HG02798 (cell line): ENCODE results near the gene KLB.
"Not testable (repeated sequence)": the region's sequence is repeated elsewhere in the genome, so short reads cannot be mapped to it uniquely, and the experiment has no call there.

Experiments
- ATAC-seq: cut with Tn5 transposase; IDR thresholded peaks from one replicate; pipeline ENCODE4 v1.9.1; 2021; ENCODE audit warnings: mild to moderate bottlenecking; ENCODE audit not compliant: unreplicated experiment, poor library complexity

Gene KLB

GRCh38 chr4:39425297-39425696, 18.6 kb downstream of the KLB start:
- not testable (repeated sequence) for ATAC-seq

GRCh38 chr4:39426728-39427127, 20.0 kb downstream of the KLB start:
- no peak for ATAC-seq

GRCh38 chr4:39427520-39428114, 20.9 kb downstream of the KLB start:
- no peak for ATAC-seq

- ATAC-seq, result no peak
Measured at GRCh38 chr4:39429476-39430334, 23.0 kb downstream of the KLB start.

GRCh38 chr4:39433878-39434492, 27.3 kb downstream of the KLB start:
- no peak for ATAC-seq

- ATAC-seq, result no peak
Measured at GRCh38 chr4:39435659-39436563, 29.2 kb downstream of the KLB start.

GRCh38 chr4:39441593-39441992, 34.9 kb downstream of the KLB start:
- ATAC-seq, result no peak

- no peak for ATAC-seq
Measured at GRCh38 chr4:39442998-39443397, 36.3 kb downstream of the KLB start.

- no peak for ATAC-seq
Measured at GRCh38 chr4:39446483-39446841, 39.7 kb downstream of the KLB start.

GRCh38 chr4:39446842-39447573, 40.3 kb downstream of the KLB start:
- ATAC-seq, result peak; percentile 88

- no peak for ATAC-seq
Measured at GRCh38 chr4:39450618-39451017, 43.9 kb downstream of the KLB start.

- ATAC-seq, result no peak
Measured at GRCh38 chr4:39451423-39452023, 44.8 kb downstream of the KLB start.

- ATAC-seq, result no peak
Measured at GRCh38 chr4:39452153-39452859, 45.6 kb downstream of the KLB start.

GRCh38 chr4:39452860-39453587, 46.3 kb downstream of the KLB start:
- no peak for ATAC-seq

- ATAC-seq, result no peak
Measured at GRCh38 chr4:39453738-39454137, 47.0 kb downstream of the KLB start.

GRCh38 chr4:39455486-39455885, 48.8 kb downstream of the KLB start:
- no peak for ATAC-seq

GRCh38 chr4:39456946-39457763, 50.4 kb downstream of the KLB start:
- ATAC-seq, result no peak
